ENCODE measurements around the gene HIBADH. TPM values are rescaled to one million over a fixed set of nuclear protein-coding genes. Genes with fewer than 3 reads are reported as not detected.

Gene HIBADH
- total and polyA plus RNA-seq, 2 donors (not counting 3 experiments of a cell fraction or from before 2014, with no cell fraction given): 22.6 to 30.5 TPM

DNA sequence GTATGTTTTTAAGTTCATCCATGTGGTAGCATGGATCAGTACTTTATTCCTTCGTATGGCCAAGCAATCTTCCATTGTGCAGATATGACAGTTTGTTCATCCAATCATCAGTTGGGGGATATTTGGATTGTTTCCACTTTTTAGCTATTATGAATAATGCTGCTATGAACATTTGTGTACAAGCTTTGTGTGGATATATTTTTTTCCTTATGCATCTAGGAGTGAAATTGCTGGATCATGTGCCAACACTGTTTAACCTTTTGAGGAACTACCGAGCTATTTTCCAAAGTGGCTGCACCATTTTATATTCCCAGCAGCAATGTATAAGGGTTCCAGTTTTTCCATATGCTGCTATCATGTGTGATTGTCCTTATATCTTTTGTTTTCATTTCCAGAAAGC is 140.1 kb downstream of the HIBADH start:
- Histone ChIP-seq H3K79me2 (ENCODE audit: control insufficient read depth, insufficient read depth, low read length) (no peaks in the 10 kb centered on the region), H3K4me1 (ENCODE audit: control insufficient read depth, extremely low read depth, insufficient read depth, low read length) (no peaks in the 10 kb centered on the region), H3K4me2 (ENCODE audit: insufficient read depth, low read length) (no peak overlapping the region), H3K4me3 (replicated peaks in 1 of 3; ENCODE audit: insufficient read depth in 1 of 3, low read depth in 1 of 3, low read length in 3 of 3) (no peak overlapping the region), H3K36me3 (ENCODE audit: control insufficient read depth in 2 of 2, extremely low read depth in 1 of 2, insufficient read depth in 2 of 2, low read length in 2 of 2) (no peaks in the 10 kb centered on the region), H3K27ac (ENCODE audit: insufficient read depth, low read depth, low read length) (no peak overlapping the region), H3K27me3 (ENCODE audit: control insufficient read depth in 2 of 2, insufficient read depth in 2 of 2, low read length in 2 of 2) (no peaks in the 10 kb centered on the region), H3K9ac (replicated peaks; ENCODE audit: extremely low read depth, insufficient read depth, low read length) (no peak overlapping the region), H4K20me1 (replicated peaks; ENCODE audit: control insufficient read depth, extremely low read depth, insufficient read depth, low read length) (no peaks in the 10 kb centered on the region), H3K9me1 (replicated peaks; ENCODE audit: control insufficient read depth, extremely low read depth, insufficient read depth, low read length) (no peaks in the 10 kb centered on the region), H3K9me3 (replicated peaks; ENCODE audit: control insufficient read depth, insufficient read depth, low read length) (no peaks in the 10 kb centered on the region), H2AFZ (ENCODE audit: low read depth, low read length) (no peak overlapping the region)
- FAIRE-seq: no peak
- no TSS peak for BruUV-seq (replicated peaks)
- dilution Hi-C loops (cut with MboI; ENCODE audit: extremely low pct_ligation_motif_present, low sequenced_read_pairs) (no loop called here), intact Hi-C loops (cut with micrococcal nuclease) (no loop called here)
- CTCF ChIA-PET: no interaction called here
- POLR2A ChIA-PET: no interaction called here
- TF ChIP-seq EZH2 (IDR thresholded peaks at IDR 0.05; ENCODE audit: borderline replicate concordance, low read depth, low read length, severe bottlenecking) (no peak), MYC (IDR thresholded peaks at IDR 0.05; ENCODE audit: low read depth, low read length) (no peak), POLR2A (IDR thresholded peaks at IDR 0.05; ENCODE audit: low read depth, low read length) (no peak), FOS (IDR thresholded peaks at IDR 0.05; ENCODE audit: borderline replicate concordance, insufficient read depth, low read length) (no peak), POLR2AphosphoS5 (IDR thresholded peaks at IDR 0.05; ENCODE audit: insufficient read depth, low read depth, low read length) (no peak), GATA2 (IDR thresholded peaks at IDR 0.05; ENCODE audit: insufficient read depth, insufficient read length, low read depth, low read length) (no peak), JUN (IDR thresholded peaks at IDR 0.05; ENCODE audit: borderline replicate concordance, insufficient read depth, insufficient read length, low read depth) (no peak)
- TF ChIP-seq, protein P1, sequence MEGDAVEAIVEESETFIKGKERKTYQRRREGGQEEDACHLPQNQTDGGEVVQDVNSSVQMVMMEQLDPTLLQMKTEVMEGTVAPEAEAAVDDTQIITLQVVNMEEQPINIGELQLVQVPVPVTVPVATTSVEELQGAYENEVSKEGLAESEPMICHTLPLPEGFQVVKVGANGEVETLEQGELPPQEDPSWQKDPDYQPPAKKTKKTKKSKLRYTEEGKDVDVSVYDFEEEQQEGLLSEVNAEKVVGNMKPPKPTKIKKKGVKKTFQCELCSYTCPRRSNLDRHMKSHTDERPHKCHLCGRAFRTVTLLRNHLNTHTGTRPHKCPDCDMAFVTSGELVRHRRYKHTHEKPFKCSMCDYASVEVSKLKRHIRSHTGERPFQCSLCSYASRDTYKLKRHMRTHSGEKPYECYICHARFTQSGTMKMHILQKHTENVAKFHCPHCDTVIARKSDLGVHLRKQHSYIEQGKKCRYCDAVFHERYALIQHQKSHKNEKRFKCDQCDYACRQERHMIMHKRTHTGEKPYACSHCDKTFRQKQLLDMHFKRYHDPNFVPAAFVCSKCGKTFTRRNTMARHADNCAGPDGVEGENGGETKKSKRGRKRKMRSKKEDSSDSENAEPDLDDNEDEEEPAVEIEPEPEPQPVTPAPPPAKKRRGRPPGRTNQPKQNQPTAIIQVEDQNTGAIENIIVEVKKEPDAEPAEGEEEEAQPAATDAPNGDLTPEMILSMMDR (IDR thresholded peaks at IDR 0.05; ENCODE audit: extremely low read depth in 1 of 2, insufficient read depth in 1 of 2, low read depth in 1 of 2, low read length in 2 of 2): no peak
- TF ChIP-seq, protein P2, sequence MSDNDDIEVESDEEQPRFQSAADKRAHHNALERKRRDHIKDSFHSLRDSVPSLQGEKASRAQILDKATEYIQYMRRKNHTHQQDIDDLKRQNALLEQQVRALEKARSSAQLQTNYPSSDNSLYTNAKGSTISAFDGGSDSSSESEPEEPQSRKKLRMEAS (IDR thresholded peaks at IDR 0.05; ENCODE audit: insufficient read depth, insufficient read length): no peak
- DNase-seq (ENCODE audit: low read depth, low spot score): no peak

Measured in endothelial cell of umbilical vein (primary cell).